NT2/D1 (cell line): Measurements from ENCODE around the gene PTPN13.

Experiments
- DNase-seq: peaks from one replicate; pipeline ENCODE4 v3.0.0-alpha.2; 2011; ENCODE audit warnings: low read depth, low spot score
- H3K27me3 ChIP-seq: 2 replicates; pipeline ENCODE4 v1.6.0; 2011; ENCODE audit warnings: mild to moderate bottlenecking; ENCODE audit not compliant: insufficient read length, insufficient read depth
- H3K36me3 ChIP-seq: 2 replicates; pipeline ENCODE4 v1.6.1; 2011; ENCODE audit warnings: mild to moderate bottlenecking, low read length, mixed read lengths; ENCODE audit not compliant: insufficient read depth, insufficient read length
- H3K4me1 ChIP-seq: 2 replicates; pipeline ENCODE4 v1.5.1; 2011; ENCODE audit not compliant: insufficient read depth, insufficient read length
- H3K4me3 ChIP-seq: 2 replicates; pipeline ENCODE4 v1.5.1; 2011; ENCODE audit warnings: low read depth; ENCODE audit not compliant: insufficient read length
- H3K9ac ChIP-seq: 2 replicates; pipeline ENCODE4 v1.6.0; 2011; ENCODE audit warnings: low read depth; ENCODE audit not compliant: insufficient read length
- H3K9me3 ChIP-seq: 2 replicates; pipeline ENCODE4 v1.5.1; 2011; ENCODE audit warnings: mild to moderate bottlenecking, low read length; ENCODE audit not compliant: insufficient read depth
- SUZ12 ChIP-seq: IDR thresholded peaks from 2 replicates; pipeline ENCODE4 v1.6.1; 2011; ENCODE audit not compliant: insufficient read length, insufficient read depth; ENCODE audit errors: extremely low read depth
- YY1 ChIP-seq: IDR thresholded peaks from 2 replicates; pipeline ENCODE4 v1.6.1; 2011; ENCODE audit not compliant: insufficient read length, insufficient read depth
- ZNF274 ChIP-seq: IDR thresholded peaks from 2 replicates; pipeline ENCODE4 v1.6.1; 2011; ENCODE audit warnings: mild to moderate bottlenecking, low read depth, low read length

Gene PTPN13

DNA sequence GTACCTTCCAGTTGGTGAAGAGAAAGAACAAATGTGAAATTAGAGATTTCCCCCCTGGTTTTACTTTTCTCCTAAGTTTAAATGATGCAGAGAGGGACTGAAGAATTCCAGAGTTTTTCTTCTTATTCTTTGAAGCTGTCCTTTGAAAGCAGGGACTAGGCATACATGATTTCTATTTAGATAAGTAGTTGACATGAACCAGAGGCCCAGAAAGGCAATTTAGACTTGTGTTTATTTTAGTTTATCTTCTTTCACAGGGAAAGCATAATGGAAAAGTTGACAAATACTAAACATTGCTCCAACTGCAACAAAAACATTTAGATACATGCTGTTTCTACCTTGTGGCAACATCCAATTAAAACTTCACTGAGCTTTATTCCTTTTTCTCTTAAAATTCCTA is 32.0 kb downstream of the PTPN13 start:
- TF ChIP-seq ZNF274 (no peak), SUZ12 (no peak), YY1 (no peak)
- no peak for DNase-seq
- no peaks in the 10 kb centered on the region for H3K27me3 ChIP-seq
- no peak overlapping the region for H3K9ac ChIP-seq
- H3K36me3 ChIP-seq, result no peaks in the 10 kb centered on the region
- no peaks in the 10 kb centered on the region for H3K4me1 ChIP-seq
- no peak overlapping the region for H3K4me3 ChIP-seq
- H3K9me3 ChIP-seq, result no peaks in the 10 kb centered on the region

DNA sequence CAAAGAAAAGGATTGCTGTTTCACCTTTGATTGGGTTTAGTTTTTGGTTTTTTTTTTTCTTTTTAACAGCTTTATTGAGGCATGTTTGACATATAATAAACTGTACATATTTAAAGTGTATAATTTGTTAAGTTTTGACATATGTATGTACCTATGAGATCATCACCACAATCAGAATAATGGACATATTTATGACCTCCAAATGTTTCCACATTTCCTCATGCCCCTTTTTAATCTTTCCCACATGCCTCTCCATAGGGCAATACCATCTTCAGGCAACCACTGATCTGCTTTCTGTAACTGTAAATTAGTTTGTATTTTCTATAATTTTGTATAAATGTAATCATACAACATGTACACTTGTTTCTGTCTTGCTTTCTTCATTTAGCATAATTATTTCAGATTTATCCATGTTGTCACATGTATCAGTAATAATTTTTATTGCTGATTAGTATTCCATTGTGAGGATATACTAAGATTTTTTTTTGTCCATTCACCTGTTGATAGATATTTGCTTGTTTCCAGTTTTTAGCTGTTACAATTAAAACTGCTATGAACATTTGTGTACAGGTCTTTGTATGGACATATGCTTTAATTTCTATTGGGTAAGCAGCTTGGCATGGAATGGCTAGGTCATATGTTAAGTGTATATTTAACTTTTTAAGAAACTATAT is 33.5 kb downstream of the PTPN13 start:
- no peak overlapping the region for H3K9ac ChIP-seq
- H3K4me1 ChIP-seq, result no peaks in the 10 kb centered on the region
- H3K36me3 ChIP-seq, result no peaks in the 10 kb centered on the region
- no peak for TF ChIP-seq YY1
- TF ChIP-seq ZNF274, result no peak
- H3K27me3 ChIP-seq, result no peaks in the 10 kb centered on the region
- no peaks in the 10 kb centered on the region for H3K9me3 ChIP-seq
- H3K4me3 ChIP-seq, result no peak overlapping the region
- no peak for DNase-seq

DNA sequence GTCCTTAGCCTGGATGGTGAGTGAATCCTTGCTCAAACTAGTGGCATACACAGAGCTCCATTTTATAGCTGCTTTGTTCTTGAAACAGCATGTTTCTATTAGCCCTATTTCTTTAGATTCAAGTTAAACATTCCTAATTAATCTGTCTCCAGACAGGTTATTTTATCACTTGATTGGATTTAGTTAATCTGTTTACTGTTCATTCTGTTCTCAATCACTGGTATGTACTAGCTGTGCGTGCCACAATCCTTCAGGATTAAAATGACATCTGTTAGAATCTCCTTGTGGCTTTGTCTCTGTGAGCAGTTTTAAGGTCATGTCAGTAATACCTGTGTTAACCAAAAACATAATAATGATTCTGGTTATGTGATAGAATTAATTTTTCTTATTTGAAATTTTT is 36.5 kb downstream of the PTPN13 start:
- Histone ChIP-seq H3K9me3 (0 out of 2 replicates have a peak, but pooled peaks cover 5% of the 10 kb centered on the region), H3K9ac (no peak overlapping the region), H3K27me3 (no peaks in the 10 kb centered on the region), H3K4me1 (no peaks in the 10 kb centered on the region), H3K4me3 (no peak overlapping the region), H3K36me3 (peaks cover 7% of the 10 kb centered on the region)
- DNase-seq, result no peak
- TF ChIP-seq YY1, result no peak
- TF ChIP-seq ZNF274, result no peak
- TF ChIP-seq SUZ12, result no peak

DNA sequence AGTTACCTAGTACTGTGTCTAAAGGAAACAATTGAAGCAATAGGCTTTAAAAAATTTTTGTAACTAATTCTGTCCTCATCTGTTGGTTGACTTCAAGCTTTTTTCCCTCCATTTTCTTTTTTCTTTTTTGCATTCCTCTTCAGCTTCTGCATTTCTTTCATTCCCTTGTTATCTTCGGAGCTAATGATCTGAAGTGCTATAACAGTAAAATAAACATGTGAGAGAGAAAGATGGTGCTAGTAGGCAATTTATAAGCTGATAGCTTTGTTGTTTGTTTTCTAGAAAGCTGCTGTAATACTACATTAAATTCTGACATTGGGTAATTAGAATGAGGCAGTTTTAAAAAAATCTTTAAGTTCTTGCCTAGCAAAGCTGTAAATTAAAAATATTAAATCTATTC is 37.1 kb downstream of the PTPN13 start:
- Histone ChIP-seq H3K9me3 (0 out of 2 replicates have a peak, but pooled peaks cover 5% of the 10 kb centered on the region), H3K4me3 (no peak overlapping the region), H3K4me1 (no peaks in the 10 kb centered on the region), H3K9ac (no peak overlapping the region), H3K36me3 (peaks cover 13% of the 10 kb centered on the region), H3K27me3 (no peaks in the 10 kb centered on the region)
- no peak for TF ChIP-seq ZNF274
- no peak for TF ChIP-seq SUZ12
- TF ChIP-seq YY1, result no peak
- DNase-seq, result no peak

DNA sequence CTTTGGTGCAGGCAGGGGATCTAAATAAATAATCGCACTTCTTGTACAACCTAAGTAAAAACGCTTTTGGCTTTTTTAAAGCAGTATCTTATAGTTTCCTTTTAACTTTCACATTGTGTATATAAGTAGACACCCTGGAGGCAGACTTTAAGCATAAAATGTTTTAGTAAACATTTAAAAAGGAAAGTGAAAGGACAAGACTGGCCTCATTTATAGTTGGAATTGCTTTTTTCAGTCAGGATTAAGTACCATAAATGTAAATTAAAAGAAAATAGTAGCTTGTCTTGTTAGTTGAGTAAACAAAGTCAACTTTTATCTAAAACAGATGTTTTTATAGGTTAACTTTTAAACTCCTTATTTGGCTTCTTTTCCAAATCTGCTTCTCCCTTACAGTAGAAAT is 39.7 kb downstream of the PTPN13 start:
- Histone ChIP-seq H3K36me3 (peaks cover 13% of the 10 kb centered on the region), H3K4me1 (no peaks in the 10 kb centered on the region), H3K9me3 (0 out of 2 replicates have a peak, but pooled peaks cover 5% of the 10 kb centered on the region), H3K27me3 (no peaks in the 10 kb centered on the region), H3K4me3 (no peak overlapping the region), H3K9ac (no peak overlapping the region)
- TF ChIP-seq ZNF274, result no peak
- no peak for TF ChIP-seq SUZ12
- no peak for TF ChIP-seq YY1
- no peak for DNase-seq

DNA sequence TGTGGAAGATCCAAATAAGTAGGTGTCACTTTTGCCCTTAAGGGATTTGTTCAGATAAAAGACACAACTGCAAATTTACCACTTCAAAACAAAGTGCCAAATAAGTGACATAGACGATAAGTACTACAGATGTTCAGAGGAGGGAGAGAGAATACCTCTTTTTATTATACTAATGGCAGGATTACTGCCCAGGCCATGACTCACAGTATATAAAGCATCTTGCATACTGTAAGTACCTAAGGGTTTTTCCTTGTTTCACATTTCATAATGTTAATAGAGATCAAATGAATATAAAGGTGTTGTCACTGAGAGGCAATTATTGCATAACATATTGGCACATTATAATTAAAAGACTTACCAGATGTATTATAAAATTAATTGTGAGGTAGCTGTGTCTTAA is 46.4 kb downstream of the PTPN13 start:
- TF ChIP-seq YY1, result no peak
- Histone ChIP-seq H3K9ac (no peak overlapping the region), H3K9me3 (no peaks in the 10 kb centered on the region), H3K4me1 (no peaks in the 10 kb centered on the region), H3K27me3 (no peaks in the 10 kb centered on the region), H3K4me3 (no peak overlapping the region), H3K36me3 (peaks cover 7% of the 10 kb centered on the region)
- no peak for DNase-seq

DNA sequence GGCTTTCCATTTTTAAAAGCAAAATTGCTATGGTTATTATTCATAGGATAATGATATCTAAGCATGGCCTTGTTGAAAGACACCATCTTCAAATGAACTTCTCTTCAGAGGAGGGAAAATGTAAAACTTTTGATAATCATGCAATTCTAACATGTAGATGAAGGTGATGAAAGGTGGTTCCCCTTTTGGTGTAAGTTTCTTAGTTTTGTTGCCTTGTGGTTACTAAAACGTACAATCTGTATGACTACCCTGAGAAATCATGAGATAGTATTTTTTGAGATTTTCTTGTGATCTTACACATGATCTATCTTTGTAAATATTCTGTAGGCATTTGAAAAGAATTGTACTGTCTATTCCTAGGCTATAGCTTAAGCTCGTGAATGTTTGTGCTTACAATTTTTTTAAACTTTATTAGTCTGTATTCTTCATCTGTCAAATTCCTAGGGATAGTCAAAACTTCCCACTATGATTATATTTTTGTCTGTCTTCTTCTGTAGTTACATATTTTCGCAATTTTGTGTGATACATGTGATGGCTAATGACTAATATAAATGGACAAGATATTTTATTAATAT is 47.5 kb downstream of the PTPN13 start:
- no peak overlapping the region for H3K4me3 ChIP-seq
- H3K9me3 ChIP-seq, result no peaks in the 10 kb centered on the region
- no peaks in the 10 kb centered on the region for H3K4me1 ChIP-seq
- no peak for DNase-seq
- no peaks in the 10 kb centered on the region for H3K36me3 ChIP-seq
- H3K9ac ChIP-seq, result no peak overlapping the region
- no peak for TF ChIP-seq YY1
- TF ChIP-seq SUZ12, result no peak
- no peak for TF ChIP-seq ZNF274
- H3K27me3 ChIP-seq, result no peaks in the 10 kb centered on the region
